T-helper 1 cell treated with Interleukin-12 subunit alpha and Interleukin-12 subunit beta and Interleukin-4 antibody, amounts not matched to agents 30 ng/mL and 1 ng/mL, for 36 hours (primary cell): ENCODE measurements around the gene KLHDC7B. TPM values are rescaled to one million over a fixed set of nuclear protein-coding genes. Genes with fewer than 3 reads are reported as not detected.

Source experiments
- intact Hi-C: fragments of 100-400 bp; cut with micrococcal nuclease; formaldehyde crosslinking; loops from one replicate; pipeline ENCODE4 v1.15.1; 2024
- total RNA-seq: library from RNA; stranded (reverse); gene quantifications from 2 replicates; pipeline ENCODE4 v1.2.3, GENCODE V29; 2022

KLHDC7B gene
- total RNA-seq, result 12.6 and 13.8 TPM in 2 replicates

- intact Hi-C loops, result no loop called here
Observed at GRCh38 chr22:50545522-50546325, at the start of gene KLHDC7B. Gene KLHDC7B (plus strand): TSS chr22:50545899. CDS start chr22:50546244, 345 bp downstream.

GRCh38 chr22:50497093-50497492 is 48.6 kb upstream of the KLHDC7B start:
- intact Hi-C loops, result no loop called here

- intact Hi-C loops, result loop anchor here (1.0 to 2.0 kb wide), 2 partner anchors 42 to 257 kb away; no protein-coding TSS in a partner anchor
Observed at GRCh38 chr22:50498322-50498890, 47.3 kb upstream of the KLHDC7B start.

GRCh38 chr22:50500452-50500851 is 45.2 kb upstream of the KLHDC7B start:
- intact Hi-C loops, result no loop called here

GRCh38 chr22:50502096-50502495 is 43.6 kb upstream of the KLHDC7B start:
- intact Hi-C loops, result no loop called here

- intact Hi-C loops, result no loop called here
Observed at GRCh38 chr22:50502628-50503474, 42.8 kb upstream of the KLHDC7B start.

- intact Hi-C loops, result no loop called here
Observed at GRCh38 chr22:50503475-50504145, 42.1 kb upstream of the KLHDC7B start.

GRCh38 chr22:50504369-50505211 is 41.1 kb upstream of the KLHDC7B start:
- intact Hi-C loops, result loop anchor here (5.0 kb wide), 2 partner anchors 232 to 312 kb away; partner anchors contain the start of gene MAPK11

- intact Hi-C loops, result loop anchor here (5.0 kb wide), 2 partner anchors 233 to 313 kb away; partner anchors contain the start of gene MAPK11
Observed at GRCh38 chr22:50505276-50505775, 40.4 kb upstream of the KLHDC7B start.

GRCh38 chr22:50505776-50506610 is 39.7 kb upstream of the KLHDC7B start:
- intact Hi-C loops, result loop anchor here (2.0 to 5.0 kb wide), 3 partner anchors 163 to 314 kb away; partner anchors contain the start of genes MAPK11 and PPP6R2

GRCh38 chr22:50506611-50507420 is 38.9 kb upstream of the KLHDC7B start:
- intact Hi-C loops, result loop anchor here (1.0 to 5.0 kb wide), 6 partner anchors 32 to 315 kb away; partner anchors contain the start of genes MAPK11, PPP6R2 and SBF1

GRCh38 chr22:50507421-50507990 is 38.2 kb upstream of the KLHDC7B start, which contains the start of gene LMF2:
Gene LMF2 (minus strand): TSS chr22:50507702. CDS start chr22:50507675, 27 bp downstream.
- intact Hi-C loops, result loop anchor here (1.0 to 5.0 kb wide), 6 partner anchors 32 to 315 kb away; partner anchors contain the start of genes MAPK11, PPP6R2 and SBF1

- intact Hi-C loops, result loop anchor here (1.0 to 5.0 kb wide), 12 partner anchors 17 to 316 kb away; partner anchors contain the start of genes ARSA, CHKB, MAPK11 and PPP6R2
Observed at GRCh38 chr22:50507991-50508884, 37.5 kb upstream of the KLHDC7B start, which contains the start of gene NCAPH2. Gene NCAPH2 (plus strand): TSS chr22:50508224. CDS start chr22:50508338, 114 bp downstream.

GRCh38 chr22:50508897-50509296 is 36.8 kb upstream of the KLHDC7B start:
- intact Hi-C loops, result loop anchor here (1.0 to 5.0 kb wide), 8 partner anchors 16 to 317 kb away; partner anchors contain the start of genes ARSA, CHKB, MAPK11 and SCO2

GRCh38 chr22:50513175-50513574 is 32.5 kb upstream of the KLHDC7B start:
- intact Hi-C loops, result no loop called here

GRCh38 chr22:50516068-50516467 is 29.6 kb upstream of the KLHDC7B start:
- intact Hi-C loops, result no loop called here
